K562 (cell line): Measurements from ENCODE around the gene CTSW. TPM values are rescaled to one million over a fixed set of nuclear protein-coding genes. Genes with fewer than 3 reads are reported as not detected.

ENCODE experiments used
- ATF7 ChIP-seq: fragments of 450-650 bp; IDR thresholded peaks from 2 replicates; pipeline ENCODE4 v1.7.1; 2014; ENCODE audit warnings: mild to moderate bottlenecking, moderate library complexity
- HMGXB4 ChIP-seq: sonication (generic); formaldehyde crosslinking; IDR thresholded peaks from 2 replicates; pipeline ENCODE4 v1.8.1; 2023; ENCODE audit warnings: mild to moderate bottlenecking, missing genetic modification reagents
- JUNB ChIP-seq: fragments of 450-650 bp; formaldehyde crosslinking; conservative IDR thresholded peaks from 2 replicates; pipeline ENCODE4 v1.4.0; 2020; ENCODE audit warnings: mild to moderate bottlenecking
- MCM2 ChIP-seq: fragments of 450-650 bp; IDR thresholded peaks from 2 replicates; pipeline ENCODE4 v1.6.1; 2017; ENCODE audit warnings: low read depth, mild to moderate bottlenecking
- MCM3 ChIP-seq: fragments of 450-650 bp; IDR thresholded peaks from 2 replicates; pipeline ENCODE4 v1.6.1; 2016
- MTA2 ChIP-seq: fragments of 450-650 bp; IDR thresholded peaks from 2 replicates; pipeline ENCODE4 v1.6.1; 2016; ENCODE audit warnings: low read depth
- NUFIP1 ChIP-seq: fragments of 450-650 bp; IDR thresholded peaks from 2 replicates; pipeline ENCODE4 v1.6.1; 2018; ENCODE audit not compliant: partially characterized antibody
- POLR2A ChIP-seq: fragments of 450-650 bp; conservative IDR thresholded peaks from 2 replicates; pipeline ENCODE4 v1.6.1; 2016
- POLR2AphosphoS5 ChIP-seq: IDR thresholded peaks from 2 replicates; pipeline ENCODE4 v1.6.1; 2011; ENCODE audit warnings: mild to moderate bottlenecking, low read depth, low read length, moderate library complexity; ENCODE audit not compliant: control insufficient read depth, insufficient read depth
- RBBP5 ChIP-seq: fragments of 200-600 bp; sonication (generic); IDR thresholded peaks from 2 replicates; pipeline ENCODE4 v1.6.1; 2012; ENCODE audit warnings: borderline replicate concordance, mild to moderate bottlenecking, low read length, control low read depth, inconsistent platforms; ENCODE audit not compliant: insufficient read depth, poor library complexity, severe bottlenecking
- SRSF1 ChIP-seq: fragments of 200-400 bp; formaldehyde crosslinking; IDR thresholded peaks from 2 replicates; pipeline ENCODE4 v1.6.1; 2017; ENCODE audit warnings: mild to moderate bottlenecking, low read depth, low read length, moderate library complexity
- VEZF1 ChIP-seq: fragments of 200-800 bp; sonication (Bioruptor generic); IDR thresholded peaks from 2 replicates; pipeline ENCODE4 v1.6.1; 2017; ENCODE audit warnings: missing genetic modification characterization, missing compliant biosample characterization
- ZNF561 ChIP-seq: fragments of 450-650 bp; formaldehyde crosslinking; conservative IDR thresholded peaks from 2 replicates; pipeline ENCODE4 v1.4.0; 2020; ENCODE audit warnings: mild to moderate bottlenecking, moderate library complexity
- polyA plus RNA-seq, 8 experiments: library from polyadenylated mRNA; depleted of rRNA in 4 of 8; stranded (reverse) in 5 of 8; unstranded in 3 of 8; fragments of >200 nt; fragmentation: Nextera tagmentation in 2 of 8; fragmentation: Illumina TruSeq in 1 of 8; extraction: Ambion mirVana in 2 of 8; extraction: Trizol in 1 of 8; gene quantifications; 2 replicates each; pipeline versions ENCODE4 v1.2.1 to v1.2.3, GENCODE V29; 2011 to 2014; ENCODE audit warnings: inconsistent platforms in 1 of 8, missing spikeins in 1 of 8
- total RNA-seq, 7 experiments: library from RNA; depleted of rRNA in 6 of 7; stranded (reverse); fragments of >200 nt in 6 of 7; fragmentation: Illumina TruSeq in 2 of 7; extraction: Trizol in 2 of 7; gene quantifications; 2 replicates each; pipeline versions ENCODE4 v1.2.1 to v1.2.3, GENCODE V29; 2011 to 2021; ENCODE audit warnings: low replicate concordance in 1 of 7
- TF ChIP-seq, protein P1 (sequence below): fragments of 250-450 bp; sonication (Bioruptor Pico); IDR thresholded peaks from 2 replicates; pipeline ENCODE4 v1.5.0; 2021
- TF ChIP-seq, protein P2 (sequence below), 2 experiments: IDR thresholded peaks in 1 of 2; conservative IDR thresholded peaks in 1 of 2; 2 replicates each; pipeline ENCODE4 v1.6.1; 2016; ENCODE audit warnings: low read depth in 2 of 2, mild to moderate bottlenecking in 1 of 2, missing compliant biosample characterization in 1 of 2, missing genetic modification characterization in 1 of 2, moderate library complexity in 1 of 2
- TF ChIP-seq, protein P3 (sequence below), 2 experiments: fragments of 450-650 bp in 1 of 2; IDR thresholded peaks; 2 replicates each; pipeline ENCODE4 v1.6.1; 2011 to 2017; ENCODE audit warnings: low read depth in 2 of 2, antibody characterized with exemption in 1 of 2, borderline replicate concordance in 1 of 2, low read length in 1 of 2, mild to moderate bottlenecking in 1 of 2, mixed read lengths in 1 of 2; ENCODE audit not compliant: control insufficient read depth in 1 of 2

Gene CTSW
- total and polyA plus RNA-seq, 9 of the 15 experiments (the other 6 are each of a cell fraction or from before 2014, with no cell fraction given): 0.04 TPM; not detected in 8

DNA sequence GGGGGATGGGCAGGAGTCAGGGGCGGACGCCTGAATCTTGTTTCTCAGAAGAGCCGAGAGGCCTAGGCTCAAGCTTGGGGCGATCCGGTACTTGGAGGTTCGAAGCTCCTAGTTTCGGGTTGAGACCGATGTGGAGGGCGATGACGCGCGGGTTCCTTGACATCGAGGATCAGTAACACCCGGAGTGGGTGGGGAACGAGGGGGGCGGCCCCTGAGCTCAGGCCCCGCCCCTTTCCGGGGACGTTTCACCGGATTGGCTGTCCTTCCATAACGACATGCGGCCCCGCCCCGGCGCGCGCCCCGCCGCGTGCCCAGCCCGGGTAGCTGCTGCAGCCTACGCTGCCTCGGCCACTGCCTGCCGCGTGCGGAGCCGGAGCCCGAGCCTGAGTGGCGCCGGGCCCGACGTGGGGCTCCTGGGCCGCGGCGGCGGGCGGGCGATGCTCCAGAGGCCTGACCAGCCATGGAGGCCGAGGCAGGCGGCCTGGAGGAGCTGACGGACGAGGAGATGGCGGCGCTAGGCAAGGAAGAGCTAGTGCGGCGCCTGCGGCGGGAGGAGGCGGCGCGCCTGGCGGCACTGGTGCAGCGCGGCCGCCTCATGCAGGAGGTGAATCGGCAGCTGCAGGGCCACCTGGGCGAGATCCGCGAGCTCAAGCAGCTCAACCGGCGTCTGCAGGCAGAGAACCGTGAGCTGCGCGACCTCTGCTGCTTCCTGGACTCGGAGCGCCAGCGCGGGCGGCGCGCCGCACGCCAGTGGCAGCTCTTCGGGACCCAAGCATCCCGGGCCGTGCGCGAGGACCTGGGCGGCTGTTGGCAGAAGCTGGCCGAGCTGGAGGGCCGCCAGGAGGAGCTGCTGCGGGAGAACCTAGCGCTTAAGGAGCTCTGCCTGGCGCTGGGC is 10.9 kb downstream of the CTSW start, which contains the start of gene CCDC85B (continued):
- TF ChIP-seq ZNF561 (CRISPR knock-in tag) (no peak), RBBP5 (peak; percentile 39), MTA2 (no peak), MCM2 (no peak), NUFIP1 (no peak), SRSF1 (no peak), JUNB (CRISPR knock-in tag) (no peak), MCM3 (no peak), HMGXB4 (CRISPR knock-in tag) (peak; percentile 22), POLR2AphosphoS5 (peak; percentile 79; the same call in 1 of the 2 replicates), POLR2A (peak; percentile 71), VEZF1 (peak; percentile 78), ATF7 (peak; percentile 76)
- TF ChIP-seq, protein P1, sequence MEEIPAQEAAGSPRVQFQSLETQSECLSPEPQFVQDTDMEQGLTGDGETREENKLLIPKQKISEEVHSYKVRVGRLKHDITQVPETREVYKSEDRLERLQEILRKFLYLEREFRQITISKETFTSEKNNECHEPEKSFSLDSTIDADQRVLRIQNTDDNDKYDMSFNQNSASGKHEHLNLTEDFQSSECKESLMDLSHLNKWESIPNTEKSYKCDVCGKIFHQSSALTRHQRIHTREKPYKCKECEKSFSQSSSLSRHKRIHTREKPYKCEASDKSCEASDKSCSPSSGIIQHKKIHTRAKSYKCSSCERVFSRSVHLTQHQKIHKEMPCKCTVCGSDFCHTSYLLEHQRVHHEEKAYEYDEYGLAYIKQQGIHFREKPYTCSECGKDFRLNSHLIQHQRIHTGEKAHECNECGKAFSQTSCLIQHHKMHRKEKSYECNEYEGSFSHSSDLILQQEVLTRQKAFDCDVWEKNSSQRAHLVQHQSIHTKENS (CRISPR knock-in tag): no peak
- TF ChIP-seq, protein P2, sequence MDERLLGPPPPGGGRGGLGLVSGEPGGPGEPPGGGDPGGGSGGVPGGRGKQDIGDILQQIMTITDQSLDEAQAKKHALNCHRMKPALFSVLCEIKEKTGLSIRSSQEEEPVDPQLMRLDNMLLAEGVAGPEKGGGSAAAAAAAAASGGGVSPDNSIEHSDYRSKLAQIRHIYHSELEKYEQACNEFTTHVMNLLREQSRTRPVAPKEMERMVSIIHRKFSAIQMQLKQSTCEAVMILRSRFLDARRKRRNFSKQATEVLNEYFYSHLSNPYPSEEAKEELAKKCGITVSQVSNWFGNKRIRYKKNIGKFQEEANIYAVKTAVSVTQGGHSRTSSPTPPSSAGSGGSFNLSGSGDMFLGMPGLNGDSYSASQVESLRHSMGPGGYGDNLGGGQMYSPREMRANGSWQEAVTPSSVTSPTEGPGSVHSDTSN (CRISPR knock-in tag; IDR thresholded peaks at IDR 0.05; ENCODE audit: low read depth): no peak
- TF ChIP-seq, protein P2 (tag; conservative IDR thresholded peaks at IDR 0.05; ENCODE audit: low read depth): no peak
- TF ChIP-seq, protein P3, sequence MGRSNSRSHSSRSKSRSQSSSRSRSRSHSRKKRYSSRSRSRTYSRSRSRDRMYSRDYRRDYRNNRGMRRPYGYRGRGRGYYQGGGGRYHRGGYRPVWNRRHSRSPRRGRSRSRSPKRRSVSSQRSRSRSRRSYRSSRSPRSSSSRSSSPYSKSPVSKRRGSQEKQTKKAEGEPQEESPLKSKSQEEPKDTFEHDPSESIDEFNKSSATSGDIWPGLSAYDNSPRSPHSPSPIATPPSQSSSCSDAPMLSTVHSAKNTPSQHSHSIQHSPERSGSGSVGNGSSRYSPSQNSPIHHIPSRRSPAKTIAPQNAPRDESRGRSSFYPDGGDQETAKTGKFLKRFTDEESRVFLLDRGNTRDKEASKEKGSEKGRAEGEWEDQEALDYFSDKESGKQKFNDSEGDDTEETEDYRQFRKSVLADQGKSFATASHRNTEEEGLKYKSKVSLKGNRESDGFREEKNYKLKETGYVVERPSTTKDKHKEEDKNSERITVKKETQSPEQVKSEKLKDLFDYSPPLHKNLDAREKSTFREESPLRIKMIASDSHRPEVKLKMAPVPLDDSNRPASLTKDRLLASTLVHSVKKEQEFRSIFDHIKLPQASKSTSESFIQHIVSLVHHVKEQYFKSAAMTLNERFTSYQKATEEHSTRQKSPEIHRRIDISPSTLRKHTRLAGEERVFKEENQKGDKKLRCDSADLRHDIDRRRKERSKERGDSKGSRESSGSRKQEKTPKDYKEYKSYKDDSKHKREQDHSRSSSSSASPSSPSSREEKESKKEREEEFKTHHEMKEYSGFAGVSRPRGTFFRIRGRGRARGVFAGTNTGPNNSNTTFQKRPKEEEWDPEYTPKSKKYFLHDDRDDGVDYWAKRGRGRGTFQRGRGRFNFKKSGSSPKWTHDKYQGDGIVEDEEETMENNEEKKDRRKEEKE (IDR thresholded peaks at IDR 0.05; ENCODE audit: borderline replicate concordance in 1 of 2, control insufficient read depth in 1 of 2, low read depth in 2 of 2, low read length in 1 of 2): no peak
